Measurements from ENCODE around the gene LPAR1. TPM values are rescaled to one million over a fixed set of nuclear protein-coding genes. Genes with fewer than 3 reads are reported as not detected.
A peak's percentile ranks its signal among the peaks of the same experiment; 100 is the strongest.

LPAR1 gene
- total RNA-seq, 1 experiment from 2014 or later, result 4.9 TPM

DNA sequence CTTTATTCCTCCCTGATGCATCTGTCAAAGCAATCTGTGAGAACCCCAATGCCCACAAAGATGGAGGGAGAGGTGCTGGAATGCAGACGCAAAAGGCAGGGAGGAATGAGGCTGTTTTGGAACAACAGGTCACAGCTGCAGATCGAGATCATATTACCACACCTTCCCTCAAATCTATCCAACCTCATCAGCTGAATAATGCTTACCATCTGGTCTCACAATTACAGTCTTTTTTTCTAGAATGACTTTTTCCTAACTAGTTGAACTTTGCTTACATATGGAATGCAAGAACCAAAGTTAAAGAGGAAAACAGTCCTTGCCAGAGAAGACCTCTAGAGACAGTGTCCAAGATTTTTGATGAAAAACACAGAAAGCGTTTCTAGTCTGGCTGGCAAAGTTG lies 158.1 kb downstream of the LPAR1 start:
- no peaks in the 10 kb centered on the region for H3K27me3 Mint-ChIP-seq (ENCODE audit: low read depth)
- peaks cover 6% of the 10 kb centered on the region for H3K36me3 Mint-ChIP-seq
- DNase-seq (ENCODE audit: low spot score), result no peak

GRCh38 chr9:110877374-110877773 lies 160.9 kb downstream of the LPAR1 start:
- CTCF ChIA-PET, result interaction anchor here (0.8 kb wide), 1 partner anchor 163 kb away, joined by 3 read pairs; no protein-coding TSS in a partner anchor
- 0 out of 2 replicates have a peak overlapping the region, but pooled peaks have one; percentile 26 for H3K27ac Mint-ChIP-seq
- ATAC-seq (no peak), DNase-seq (ENCODE audit: low spot score) (no peak)
- H3K27me3 Mint-ChIP-seq (ENCODE audit: low read depth), result no peaks in the 10 kb centered on the region
- H3K36me3 Mint-ChIP-seq, result peaks cover 6% of the 10 kb centered on the region
- POLR2A ChIA-PET, result no interaction called here
- H3K4me1 Mint-ChIP-seq, result peaks cover 46% of the 10 kb centered on the region
- no peak overlapping the region for H3K4me3 Mint-ChIP-seq
- peaks cover 6% of the 10 kb centered on the region for H3K9me3 Mint-ChIP-seq
- no peak for TF ChIP-seq E2F5 (CRISPR knock-in tag; IDR thresholded peaks at IDR 0.05)
- TF ChIP-seq, protein P1, sequence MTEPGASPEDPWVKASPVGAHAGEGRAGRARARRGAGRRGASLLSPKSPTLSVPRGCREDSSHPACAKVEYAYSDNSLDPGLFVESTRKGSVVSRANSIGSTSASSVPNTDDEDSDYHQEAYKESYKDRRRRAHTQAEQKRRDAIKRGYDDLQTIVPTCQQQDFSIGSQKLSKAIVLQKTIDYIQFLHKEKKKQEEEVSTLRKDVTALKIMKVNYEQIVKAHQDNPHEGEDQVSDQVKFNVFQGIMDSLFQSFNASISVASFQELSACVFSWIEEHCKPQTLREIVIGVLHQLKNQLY (CRISPR knock-in tag; IDR thresholded peaks at IDR 0.05), result no peak
- no peak for TF ChIP-seq ZNF423 (CRISPR knock-in tag; IDR thresholded peaks at IDR 0.05)
- no peak for TF ChIP-seq AFF4 (CRISPR knock-in tag; IDR thresholded peaks at IDR 0.05; ENCODE audit: borderline replicate concordance)
- no peak for TF ChIP-seq RELA (CRISPR knock-in tag; IDR thresholded peaks at IDR 0.05; ENCODE audit: borderline replicate concordance)
- TF ChIP-seq, protein P2, sequence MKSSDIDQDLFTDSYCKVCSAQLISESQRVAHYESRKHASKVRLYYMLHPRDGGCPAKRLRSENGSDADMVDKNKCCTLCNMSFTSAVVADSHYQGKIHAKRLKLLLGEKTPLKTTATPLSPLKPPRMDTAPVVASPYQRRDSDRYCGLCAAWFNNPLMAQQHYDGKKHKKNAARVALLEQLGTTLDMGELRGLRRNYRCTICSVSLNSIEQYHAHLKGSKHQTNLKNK (CRISPR knock-in tag; IDR thresholded peaks at IDR 0.05), result no peak
- TF ChIP-seq ZNF219 (CRISPR knock-in tag; IDR thresholded peaks at IDR 0.05; ENCODE audit: borderline replicate concordance), result no peak
- no peak for TF ChIP-seq FOXP1 (CRISPR knock-in tag; IDR thresholded peaks at IDR 0.05; ENCODE audit: borderline replicate concordance)

More for the DNA sequence above, 158.1 kb downstream of the LPAR1 start:
- Mint-ChIP-seq H3K9me3 (peaks cover 6% of the 10 kb centered on the region), H3K4me3 (no peak overlapping the region), H3K4me1 (peaks cover 53% of the 10 kb centered on the region), H3K27ac (peak overlapping the region; percentile 61)
- TF ChIP-seq, protein P3, sequence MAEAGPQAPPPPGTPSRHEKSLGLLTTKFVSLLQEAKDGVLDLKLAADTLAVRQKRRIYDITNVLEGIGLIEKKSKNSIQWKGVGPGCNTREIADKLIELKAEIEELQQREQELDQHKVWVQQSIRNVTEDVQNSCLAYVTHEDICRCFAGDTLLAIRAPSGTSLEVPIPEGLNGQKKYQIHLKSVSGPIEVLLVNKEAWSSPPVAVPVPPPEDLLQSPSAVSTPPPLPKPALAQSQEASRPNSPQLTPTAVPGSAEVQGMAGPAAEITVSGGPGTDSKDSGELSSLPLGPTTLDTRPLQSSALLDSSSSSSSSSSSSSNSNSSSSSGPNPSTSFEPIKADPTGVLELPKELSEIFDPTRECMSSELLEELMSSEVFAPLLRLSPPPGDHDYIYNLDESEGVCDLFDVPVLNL (CRISPR knock-in tag; IDR thresholded peaks at IDR 0.05; ENCODE audit: borderline replicate concordance, low read depth), result no peak
- no peak for TF ChIP-seq FOXP4 (CRISPR knock-in tag; IDR thresholded peaks at IDR 0.05)
- TF ChIP-seq IRF2 (CRISPR knock-in tag; IDR thresholded peaks at IDR 0.05; ENCODE audit: borderline replicate concordance, low read depth), result no peak
- no peak for TF ChIP-seq ESRRA (CRISPR knock-in tag; IDR thresholded peaks at IDR 0.05; ENCODE audit: borderline replicate concordance)
- TF ChIP-seq, protein P4, sequence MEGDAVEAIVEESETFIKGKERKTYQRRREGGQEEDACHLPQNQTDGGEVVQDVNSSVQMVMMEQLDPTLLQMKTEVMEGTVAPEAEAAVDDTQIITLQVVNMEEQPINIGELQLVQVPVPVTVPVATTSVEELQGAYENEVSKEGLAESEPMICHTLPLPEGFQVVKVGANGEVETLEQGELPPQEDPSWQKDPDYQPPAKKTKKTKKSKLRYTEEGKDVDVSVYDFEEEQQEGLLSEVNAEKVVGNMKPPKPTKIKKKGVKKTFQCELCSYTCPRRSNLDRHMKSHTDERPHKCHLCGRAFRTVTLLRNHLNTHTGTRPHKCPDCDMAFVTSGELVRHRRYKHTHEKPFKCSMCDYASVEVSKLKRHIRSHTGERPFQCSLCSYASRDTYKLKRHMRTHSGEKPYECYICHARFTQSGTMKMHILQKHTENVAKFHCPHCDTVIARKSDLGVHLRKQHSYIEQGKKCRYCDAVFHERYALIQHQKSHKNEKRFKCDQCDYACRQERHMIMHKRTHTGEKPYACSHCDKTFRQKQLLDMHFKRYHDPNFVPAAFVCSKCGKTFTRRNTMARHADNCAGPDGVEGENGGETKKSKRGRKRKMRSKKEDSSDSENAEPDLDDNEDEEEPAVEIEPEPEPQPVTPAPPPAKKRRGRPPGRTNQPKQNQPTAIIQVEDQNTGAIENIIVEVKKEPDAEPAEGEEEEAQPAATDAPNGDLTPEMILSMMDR (IDR thresholded peaks at IDR 0.05), result no peak
- no peak for TF ChIP-seq FOXK1 (CRISPR knock-in tag; IDR thresholded peaks at IDR 0.05)
- TF ChIP-seq PRRX2 (CRISPR knock-in tag; IDR thresholded peaks at IDR 0.05), result no peak
- no peak for TF ChIP-seq ZNF425 (CRISPR knock-in tag; conservative IDR thresholded peaks at IDR 0.05)
- TF ChIP-seq SMAD3 (CRISPR knock-in tag; IDR thresholded peaks at IDR 0.05; ENCODE audit: borderline replicate concordance), result no peak
- TF ChIP-seq ZNF263 (CRISPR knock-in tag; IDR thresholded peaks at IDR 0.05; ENCODE audit: low read depth), result no peak
- no peak; the same call in 1 of the 2 replicates for ATAC-seq
- POLR2A ChIA-PET, result no interaction called here
- CTCF ChIA-PET, result no interaction called here
